Activated CD8-positive, alpha-beta memory T cell treated with anti-CD3 and anti-CD28 coated beads, Interleukin-2, amount 50 U/mL, for 48 hours (primary cell): Measurements from ENCODE around the gene PTPRN2.

Experiments used
- DNase-seq: peaks from one replicate; pipeline ENCODE4 v3.0.0-alpha.2; 2020

PTPRN2 gene

GRCh38 chr7:157977717-157978496 lies 609.7 kb downstream of the PTPRN2 start:
- no peak for DNase-seq

GRCh38 chr7:157977306-157977705 lies 610.3 kb downstream of the PTPRN2 start:
- DNase-seq: no peak

GRCh38 chr7:157976406-157976805 lies 611.2 kb downstream of the PTPRN2 start:
- DNase-seq: no peak

- no peak for DNase-seq
These were observed 611.9 kb downstream of the PTPRN2 start for GRCh38 chr7:157975401-157976372.

- no peak for DNase-seq
These were observed 612.9 kb downstream of the PTPRN2 start for GRCh38 chr7:157974678-157975230.

GRCh38 chr7:157973971-157974677 lies 613.5 kb downstream of the PTPRN2 start:
- no peak for DNase-seq

- DNase-seq: no peak
These were observed 614.7 kb downstream of the PTPRN2 start for GRCh38 chr7:157972914-157973313.

- DNase-seq: no peak
These were observed 616.1 kb downstream of the PTPRN2 start for GRCh38 chr7:157971501-157971900.

- no peak for DNase-seq
These were observed 616.9 kb downstream of the PTPRN2 start for GRCh38 chr7:157970744-157971143.

GRCh38 chr7:157969995-157970394 lies 617.6 kb downstream of the PTPRN2 start:
- DNase-seq: no peak

- DNase-seq: no peak
These were observed 621.1 kb downstream of the PTPRN2 start for GRCh38 chr7:157966490-157966889.

- no peak for DNase-seq
These were observed 623.1 kb downstream of the PTPRN2 start for GRCh38 chr7:157964521-157964920.

- no peak for DNase-seq
These were observed 623.6 kb downstream of the PTPRN2 start for GRCh38 chr7:157964016-157964415.

- DNase-seq: no peak
These were observed 624.1 kb downstream of the PTPRN2 start for GRCh38 chr7:157963526-157963925.

GRCh38 chr7:157962458-157963306 lies 624.9 kb downstream of the PTPRN2 start:
- DNase-seq: no peak

GRCh38 chr7:157961731-157962457 lies 625.7 kb downstream of the PTPRN2 start:
- no peak for DNase-seq

GRCh38 chr7:157955348-157955999 lies 632.1 kb downstream of the PTPRN2 start:
- no peak for DNase-seq

GRCh38 chr7:157954901-157955300 lies 632.7 kb downstream of the PTPRN2 start:
- DNase-seq: no peak

GRCh38 chr7:157952841-157953645 lies 634.6 kb downstream of the PTPRN2 start:
- no peak for DNase-seq
